ENCODE results near the gene CD58. TPM values are rescaled to one million over a fixed set of nuclear protein-coding genes. Genes with fewer than 3 reads are reported as not detected.

Gene CD58
- total RNA-seq, 1 experiment from 2014 or later: 18.9 TPM

DNA sequence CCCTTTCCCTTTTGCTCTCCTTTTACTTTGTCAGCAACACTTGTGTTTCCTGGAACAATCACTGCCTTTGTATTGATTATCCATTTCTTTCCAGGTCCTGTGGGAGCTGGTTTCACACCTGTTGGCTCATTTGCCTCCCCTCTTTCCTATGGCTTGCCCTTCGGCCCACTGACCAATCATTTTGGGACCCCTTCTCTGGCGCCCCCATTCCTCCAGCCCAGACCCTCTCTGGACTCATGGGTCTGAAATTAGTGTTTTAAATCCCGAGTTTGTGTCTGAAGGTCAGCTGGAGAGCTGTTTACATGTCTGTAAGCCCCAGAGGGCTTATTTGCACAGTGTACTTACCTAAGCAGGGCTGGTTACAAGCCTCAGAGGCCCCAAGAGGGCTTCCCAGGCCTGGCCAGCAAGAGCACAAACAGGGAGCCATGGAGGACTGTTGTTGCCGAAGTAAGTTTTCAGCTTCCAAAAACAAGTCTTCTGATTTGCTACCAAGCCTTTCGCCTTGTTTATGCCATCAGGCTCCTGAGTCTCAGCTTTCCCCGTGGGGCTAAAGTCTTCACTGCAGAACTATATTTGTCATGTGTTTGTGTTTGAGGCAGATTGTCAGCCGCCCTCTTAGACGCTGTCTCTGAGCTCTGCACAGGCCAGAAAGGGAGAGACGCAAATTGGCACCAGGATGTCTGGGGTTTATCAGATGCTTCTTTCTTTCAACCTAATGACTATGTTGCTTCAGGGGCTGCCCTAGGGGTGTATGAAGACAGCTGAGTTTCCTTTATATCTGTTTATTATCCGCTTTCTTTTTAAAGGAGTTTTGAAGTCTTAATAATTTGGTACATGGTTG, 104.8 kb downstream of the CD58 start:
- TF ChIP-seq, protein P1, sequence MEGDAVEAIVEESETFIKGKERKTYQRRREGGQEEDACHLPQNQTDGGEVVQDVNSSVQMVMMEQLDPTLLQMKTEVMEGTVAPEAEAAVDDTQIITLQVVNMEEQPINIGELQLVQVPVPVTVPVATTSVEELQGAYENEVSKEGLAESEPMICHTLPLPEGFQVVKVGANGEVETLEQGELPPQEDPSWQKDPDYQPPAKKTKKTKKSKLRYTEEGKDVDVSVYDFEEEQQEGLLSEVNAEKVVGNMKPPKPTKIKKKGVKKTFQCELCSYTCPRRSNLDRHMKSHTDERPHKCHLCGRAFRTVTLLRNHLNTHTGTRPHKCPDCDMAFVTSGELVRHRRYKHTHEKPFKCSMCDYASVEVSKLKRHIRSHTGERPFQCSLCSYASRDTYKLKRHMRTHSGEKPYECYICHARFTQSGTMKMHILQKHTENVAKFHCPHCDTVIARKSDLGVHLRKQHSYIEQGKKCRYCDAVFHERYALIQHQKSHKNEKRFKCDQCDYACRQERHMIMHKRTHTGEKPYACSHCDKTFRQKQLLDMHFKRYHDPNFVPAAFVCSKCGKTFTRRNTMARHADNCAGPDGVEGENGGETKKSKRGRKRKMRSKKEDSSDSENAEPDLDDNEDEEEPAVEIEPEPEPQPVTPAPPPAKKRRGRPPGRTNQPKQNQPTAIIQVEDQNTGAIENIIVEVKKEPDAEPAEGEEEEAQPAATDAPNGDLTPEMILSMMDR (IDR thresholded peaks at IDR 0.05; ENCODE audit: unreplicated experiment): no peak
- intact Hi-C loops (cut with micrococcal nuclease; ENCODE audit: unreplicated experiment): no loop called here
- Mint-ChIP-seq H3K36me3 (ENCODE audit: insufficient read depth, unreplicated experiment) (peaks cover 6% of the 10 kb centered on the region), H3K27ac (ENCODE audit: unreplicated experiment) (no peak overlapping the region), H3K4me1 (ENCODE audit: low read depth, unreplicated experiment) (peaks cover 20% of the 10 kb centered on the region), H3K4me3 (ENCODE audit: low read depth, unreplicated experiment) (no peak overlapping the region), H3K9me3 (ENCODE audit: low read depth, unreplicated experiment) (no peaks in the 10 kb centered on the region), H3K27me3 (ENCODE audit: unreplicated experiment) (no peaks in the 10 kb centered on the region)
- no peak for DNase-seq
- no TSS peak for BruUV-seq (replicated peaks)
- CTCF ChIA-PET: no interaction called here

DNA sequence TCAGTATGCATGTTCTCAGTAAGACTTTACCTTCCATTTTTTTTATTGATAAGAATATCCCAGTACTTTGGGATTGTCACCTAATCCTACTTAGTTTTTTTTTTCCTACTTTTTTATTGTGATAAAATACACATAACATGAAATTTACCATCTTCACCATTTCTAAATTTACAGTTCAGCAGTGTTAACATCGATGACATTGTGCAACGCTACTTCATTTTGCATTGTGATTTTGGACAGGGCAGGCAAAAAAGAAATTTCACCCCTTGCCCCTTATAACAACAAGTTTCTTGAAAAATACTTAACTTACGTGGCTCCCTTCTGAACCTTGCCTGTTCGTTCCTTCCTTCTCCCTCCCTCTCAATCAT, 105.4 kb downstream of the CD58 start:
- CTCF ChIA-PET: no interaction called here
- no peaks in the 10 kb centered on the region for H3K9me3 Mint-ChIP-seq (ENCODE audit: low read depth, unreplicated experiment)
- no peak overlapping the region for H3K4me3 Mint-ChIP-seq (ENCODE audit: low read depth, unreplicated experiment)
- DNase-seq: no peak
- peaks cover 18% of the 10 kb centered on the region for H3K4me1 Mint-ChIP-seq (ENCODE audit: low read depth, unreplicated experiment)
- BruUV-seq (replicated peaks): no TSS peak
- H3K27me3 Mint-ChIP-seq (ENCODE audit: unreplicated experiment): no peaks in the 10 kb centered on the region
- H3K27ac Mint-ChIP-seq (ENCODE audit: unreplicated experiment): no peak overlapping the region
- TF ChIP-seq, protein P1 (IDR thresholded peaks at IDR 0.05; ENCODE audit: unreplicated experiment): no peak
- intact Hi-C loops (cut with micrococcal nuclease; ENCODE audit: unreplicated experiment): no loop called here
- peaks cover 6% of the 10 kb centered on the region for H3K36me3 Mint-ChIP-seq (ENCODE audit: insufficient read depth, unreplicated experiment)

Small RNA genes lying within 50 kb of the gene (microRNA-seq; reads per million reads assigned to microRNA genes)
- not detected for gene MIR548AC

Other genes with a start within 250 kb of the CD58 start
- gene ATP1A1, start 197.8 kb downstream of the CD58 start, total RNA-seq (2022): 457 and 484 TPM in 2 replicates
- 13.2 and 15.3 TPM in 2 replicates for gene IGSF3, start 96.7 kb upstream of the CD58 start, total RNA-seq (2022)
- gene CD2, start 183.4 kb upstream of the CD58 start, total RNA-seq (2022): not detected in 2 replicates

Measured in Calu3 (cell line).